A549 (cell line): ENCODE measurements around the gene ATG5. TPM values are rescaled to one million over a fixed set of nuclear protein-coding genes. Genes with fewer than 3 reads are reported as not detected.
A peak's percentile ranks its signal among the peaks of the same experiment; 100 is the strongest.

Experiments
- ATAC-seq, 2 experiments: fragments of 200-7000 bp in 1 of 2; fragments of >200 bp in 1 of 2; cut with Nextera tagmentation in 1 of 2; cut with Tn5 transposase in 1 of 2; 3 replicates each; pipeline versions ENCODE4 v1.8.0 to v1.9.1; 2018 to 2020; ENCODE audit warnings: mild to moderate bottlenecking in 1 of 2, moderate library complexity in 1 of 2
- CTCF ChIA-PET: fragments of 300-600 bp; sonication (Branson Sonifier 250); formaldehyde crosslinking; extraction: SDS; loops from one replicate; lab custom pipeline; 2021; ENCODE audit warnings: antibody characterized with exemption, inconsistent platforms; lab: Yijun Ruan, JAX
- POLR2A ChIA-PET: fragments of 350-600 bp; formaldehyde crosslinking; extraction: SDS; loops from one replicate; lab custom pipeline; 2021; ENCODE audit warnings: antibody characterized with exemption, inconsistent platforms; lab: Yijun Ruan, JAX
- DNase-seq, 2 experiments: peaks; one replicate each; pipeline versions ENCODE4 v3.0.0 to v3.0.0-alpha.2; 2011 to 2016; ENCODE audit warnings: low read depth in 1 of 2, low spot score in 1 of 2
- FAIRE-seq: peaks from 2 replicates; lab custom pipeline; 2011; peaks lifted over from hg19 to GRCh38; lab: Jason Lieb, UNC
- H3K27ac ChIP-seq, 2 experiments: fragments of >200 bp; sonication (Bioruptor Twin); formaldehyde crosslinking; 3 replicates each; pipeline ENCODE4 v1.5.1; 2016 to 2017
- H3K4me1 ChIP-seq: fragments of >200 bp; sonication (Bioruptor Twin); formaldehyde crosslinking; 3 replicates; pipeline ENCODE4 v1.6.1; 2016
- H3K4me2 ChIP-seq: fragments of >200 bp; sonication (Bioruptor Twin); formaldehyde crosslinking; 3 replicates; pipeline ENCODE4 v1.6.1; 2016
- H3K4me3 ChIP-seq: fragments of >200 bp; sonication (Bioruptor Twin); formaldehyde crosslinking; 3 replicates; pipeline ENCODE4 v1.5.1; 2016
- H3K9me3 ChIP-seq: fragments of >200 bp; sonication (Bioruptor Twin); formaldehyde crosslinking; 3 replicates; pipeline ENCODE4 v1.6.1; 2016
- ATOH8 ChIP-seq: fragments of 250-450 bp; sonication (Bioruptor Pico); IDR thresholded peaks from 2 replicates; pipeline ENCODE4 v1.5.0; 2020; ENCODE audit warnings: low read depth, mild to moderate bottlenecking, moderate library complexity
- CBX2 ChIP-seq: fragments of 200-600 bp; sonication (generic); IDR thresholded peaks from 2 replicates; pipeline ENCODE4 v1.6.1; 2016; ENCODE audit warnings: low read depth, mild to moderate bottlenecking, borderline replicate concordance
- CBX8 ChIP-seq: fragments of 200-600 bp; sonication (generic); IDR thresholded peaks from 2 replicates; pipeline ENCODE4 v1.6.1; 2016
- CEBPB ChIP-seq, 2 experiments: fragments of >200 bp in 1 of 2; sonication (Bioruptor Twin) in 1 of 2; formaldehyde crosslinking in 1 of 2; IDR thresholded peaks; 2 replicates each; pipeline ENCODE4 v1.6.1; 2012 to 2016
- CHD4 ChIP-seq: fragments of 200-600 bp; sonication (generic); IDR thresholded peaks from 2 replicates; pipeline ENCODE4 v1.6.1; 2016; ENCODE audit warnings: antibody characterized with exemption, mild to moderate bottlenecking, borderline replicate concordance
- EP300 ChIP-seq, 2 experiments: fragments of >200 bp; sonication (Bioruptor Twin); formaldehyde crosslinking; IDR thresholded peaks; 2 replicates in 1 of 2; 3 replicates in 1 of 2; pipeline ENCODE4 v1.6.1; 2016 to 2017
- ESRRA ChIP-seq: fragments of 150-350 bp; IDR thresholded peaks from 2 replicates; pipeline ENCODE4 v1.6.1; 2014; ENCODE audit warnings: mild to moderate bottlenecking, low read length, borderline replicate concordance
- FOSB ChIP-seq: fragments of 250-450 bp; sonication (Bioruptor Pico); IDR thresholded peaks from 2 replicates; pipeline ENCODE4 v1.5.0; 2020; ENCODE audit warnings: mild to moderate bottlenecking, moderate library complexity
- GATA3 ChIP-seq: IDR thresholded peaks from 2 replicates; pipeline ENCODE4 v1.6.1; 2012; ENCODE audit warnings: borderline replicate concordance
- HDAC2 ChIP-seq: fragments of 200-600 bp; sonication (generic); IDR thresholded peaks from 2 replicates; pipeline ENCODE4 v1.6.1; 2016
- HOXB13 ChIP-seq: fragments of 250-450 bp; sonication (Bioruptor Pico); IDR thresholded peaks from 2 replicates; pipeline ENCODE4 v1.5.0; 2020; ENCODE audit warnings: low read depth, mild to moderate bottlenecking, moderate library complexity
- JUNB ChIP-seq: fragments of >200 bp; sonication (Bioruptor Twin); formaldehyde crosslinking; IDR thresholded peaks from 2 replicates; pipeline ENCODE4 v1.6.1; 2016
- KDM1A ChIP-seq: fragments of 200-600 bp; sonication (generic); IDR thresholded peaks from 2 replicates; pipeline ENCODE4 v1.6.1; 2016; ENCODE audit warnings: low read depth, mild to moderate bottlenecking
- MYC ChIP-seq: IDR thresholded peaks from 2 replicates; pipeline ENCODE4 v1.6.1; 2012; ENCODE audit warnings: mild to moderate bottlenecking, inconsistent platforms, low read length, improper control_type of control experiment, borderline replicate concordance
- NFE2L2 ChIP-seq: fragments of 150-350 bp; conservative IDR thresholded peaks from 2 replicates; pipeline ENCODE4 v1.6.1; 2014; ENCODE audit warnings: low read length
- NPAS2 ChIP-seq: fragments of 250-450 bp; sonication (Bioruptor Pico); IDR thresholded peaks from 2 replicates; pipeline ENCODE4 v1.8.0; 2022; ENCODE audit warnings: mild to moderate bottlenecking, moderate library complexity, borderline replicate concordance
- RARB ChIP-seq: fragments of 250-450 bp; sonication (Bioruptor Pico); IDR thresholded peaks from 2 replicates; pipeline ENCODE4 v1.8.0; 2021; ENCODE audit warnings: mild to moderate bottlenecking, moderate library complexity
- RCOR1 ChIP-seq: fragments of 150-350 bp; IDR thresholded peaks from 2 replicates; pipeline ENCODE4 v1.6.1; 2014; ENCODE audit warnings: antibody characterized with exemption, low read length, low read depth
- REST ChIP-seq: fragments of 200-600 bp; sonication (generic); IDR thresholded peaks from 2 replicates; pipeline ENCODE4 v1.6.1; 2016; ENCODE audit warnings: antibody characterized with exemption, mild to moderate bottlenecking, moderate library complexity
- SREBF2 ChIP-seq: fragments of 450-650 bp; IDR thresholded peaks from 2 replicates; pipeline ENCODE4 v1.6.1; 2014; ENCODE audit warnings: mild to moderate bottlenecking, moderate library complexity
- TFCP2L1 ChIP-seq: fragments of 250-450 bp; sonication (Bioruptor Pico); IDR thresholded peaks from 2 replicates; pipeline ENCODE4 v1.5.0; 2021; ENCODE audit warnings: mild to moderate bottlenecking
- ZFP36 ChIP-seq: fragments of 450-650 bp; IDR thresholded peaks from 2 replicates; pipeline ENCODE4 v1.6.1; 2014; ENCODE audit warnings: borderline replicate concordance; ENCODE audit not compliant: partially characterized antibody
- WGBS: methylation state at CpG from one replicate; pipeline ENCODE4 v1.1.6; 2017; ENCODE audit errors: missing lambda C conversion rate; 5-methylcytosine and 5-hydroxymethylcytosine counted together
- polyA plus RNA-seq, 4 experiments: library from polyadenylated mRNA; depleted of rRNA in 3 of 4; stranded (reverse); fragments of >200 nt; fragmentation: RNase III in 1 of 4; extraction: RNeasy Plus Mini Kit Qiagen cat#74134 plus additional on column Dnase treatment in 1 of 4; gene quantifications; 2 replicates in 3 of 4; 3 replicates in 1 of 4; pipeline ENCODE4 v1.2.3, GENCODE V29; 2011 to 2017
- TF ChIP-seq, protein P1 (sequence below): fragments of 150-350 bp; IDR thresholded peaks from 2 replicates; pipeline ENCODE4 v1.6.1; 2014; ENCODE audit warnings: low read depth, mild to moderate bottlenecking, low read length
- TF ChIP-seq, protein P2 (sequence below): fragments of >200 bp; sonication (Bioruptor Twin); formaldehyde crosslinking; IDR thresholded peaks from 3 replicates; pipeline ENCODE4 v1.5.1; 2016
- TF ChIP-seq, protein P3 (sequence below): IDR thresholded peaks from 2 replicates; pipeline ENCODE4 v1.6.1; 2012; ENCODE audit warnings: low read depth, borderline replicate concordance
- TF ChIP-seq, protein P4 (sequence below): fragments of >200 bp; sonication (Bioruptor Twin); formaldehyde crosslinking; IDR thresholded peaks from 2 replicates; pipeline ENCODE4 v1.6.1; 2016

Gene ATG5
- polyA plus RNA-seq, 2 of the 4 experiments (the other 2 are of a cell fraction) = 26.6 to 53.5 TPM

DNA sequence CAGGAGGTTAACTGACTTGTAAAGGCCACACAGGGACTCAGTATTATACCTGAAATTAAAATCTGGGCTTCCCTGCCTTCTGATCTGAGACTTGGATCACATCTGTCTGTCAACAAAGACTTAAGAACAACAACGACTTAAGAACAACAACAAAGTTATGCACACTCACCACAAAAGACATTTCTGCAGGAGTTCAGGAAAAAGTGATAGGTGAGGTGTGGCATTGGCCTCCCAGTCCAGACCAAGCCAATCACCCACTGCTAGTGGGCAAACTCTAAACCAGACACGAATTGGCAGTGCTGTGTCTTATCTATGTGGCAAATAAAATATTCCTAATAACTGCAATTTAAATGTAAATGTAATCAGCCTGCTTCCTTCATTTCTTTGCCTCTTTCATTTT lies 178.1 kb downstream of the ATG5 start:
- 37% methylated on average over 1 of the region's 2 CpGs for WGBS
- FAIRE-seq = no peak
- ChIA-PET CTCF (interaction anchor here (1.1 kb wide), 1 partner anchor 13 kb away, joined by 3 read pairs; no protein-coding TSS in a partner anchor), POLR2A (no interaction called here)
- no peak overlapping the region for H3K4me2 ChIP-seq
- H3K4me3 ChIP-seq = no peak overlapping the region
- TF ChIP-seq REST (no peak), SREBF2 (no peak), EP300 (IDR thresholded peaks at IDR 0.05) (no peak), ZFP36 (no peak), JUNB (no peak), NPAS2 (CRISPR knock-in tag) (no peak), GATA3 (no peak), CEBPB (IDR thresholded peaks at IDR 0.05) (no peak), ATOH8 (no peak), CHD4 (no peak), RARB (CRISPR knock-in tag) (no peak), TFCP2L1 (CRISPR knock-in tag) (no peak)
- TF ChIP-seq, protein P1, sequence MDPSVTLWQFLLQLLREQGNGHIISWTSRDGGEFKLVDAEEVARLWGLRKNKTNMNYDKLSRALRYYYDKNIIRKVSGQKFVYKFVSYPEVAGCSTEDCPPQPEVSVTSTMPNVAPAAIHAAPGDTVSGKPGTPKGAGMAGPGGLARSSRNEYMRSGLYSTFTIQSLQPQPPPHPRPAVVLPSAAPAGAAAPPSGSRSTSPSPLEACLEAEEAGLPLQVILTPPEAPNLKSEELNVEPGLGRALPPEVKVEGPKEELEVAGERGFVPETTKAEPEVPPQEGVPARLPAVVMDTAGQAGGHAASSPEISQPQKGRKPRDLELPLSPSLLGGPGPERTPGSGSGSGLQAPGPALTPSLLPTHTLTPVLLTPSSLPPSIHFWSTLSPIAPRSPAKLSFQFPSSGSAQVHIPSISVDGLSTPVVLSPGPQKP = no peak
- TF ChIP-seq, protein P2, sequence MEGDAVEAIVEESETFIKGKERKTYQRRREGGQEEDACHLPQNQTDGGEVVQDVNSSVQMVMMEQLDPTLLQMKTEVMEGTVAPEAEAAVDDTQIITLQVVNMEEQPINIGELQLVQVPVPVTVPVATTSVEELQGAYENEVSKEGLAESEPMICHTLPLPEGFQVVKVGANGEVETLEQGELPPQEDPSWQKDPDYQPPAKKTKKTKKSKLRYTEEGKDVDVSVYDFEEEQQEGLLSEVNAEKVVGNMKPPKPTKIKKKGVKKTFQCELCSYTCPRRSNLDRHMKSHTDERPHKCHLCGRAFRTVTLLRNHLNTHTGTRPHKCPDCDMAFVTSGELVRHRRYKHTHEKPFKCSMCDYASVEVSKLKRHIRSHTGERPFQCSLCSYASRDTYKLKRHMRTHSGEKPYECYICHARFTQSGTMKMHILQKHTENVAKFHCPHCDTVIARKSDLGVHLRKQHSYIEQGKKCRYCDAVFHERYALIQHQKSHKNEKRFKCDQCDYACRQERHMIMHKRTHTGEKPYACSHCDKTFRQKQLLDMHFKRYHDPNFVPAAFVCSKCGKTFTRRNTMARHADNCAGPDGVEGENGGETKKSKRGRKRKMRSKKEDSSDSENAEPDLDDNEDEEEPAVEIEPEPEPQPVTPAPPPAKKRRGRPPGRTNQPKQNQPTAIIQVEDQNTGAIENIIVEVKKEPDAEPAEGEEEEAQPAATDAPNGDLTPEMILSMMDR = no peak
- H3K9me3 ChIP-seq = no peaks in the 10 kb centered on the region
- DNase-seq = no peak
- no peak for ATAC-seq
- peaks cover 5% of the 10 kb centered on the region; the same call in 1 of the 3 replicates for H3K4me1 ChIP-seq
- H3K27ac ChIP-seq = no peak overlapping the region

GRCh38 chr6:106146852-106147351 lies 178.7 kb downstream of the ATG5 start:
- H3K4me1 ChIP-seq = peaks cover 5% of the 10 kb centered on the region; the same call in 1 of the 3 replicates
- FAIRE-seq = no peak
- H3K9me3 ChIP-seq = no peaks in the 10 kb centered on the region
- ATAC-seq = no peak
- no peak overlapping the region for H3K4me2 ChIP-seq
- no peak for DNase-seq
- no peak overlapping the region for H3K4me3 ChIP-seq
- ChIA-PET CTCF (interaction anchor here (1.0 to 1.1 kb wide), 2 partner anchors 10 to 13 kb away, joined by 3 read pairs; no protein-coding TSS in a partner anchor), POLR2A (no interaction called here)
- WGBS = 93% methylated on average over 1 of the region's 2 CpGs
- peak overlapping the region in 1 of 2 experiments; percentile 35; a peak in 1 of 6 replicates for H3K27ac ChIP-seq
- TF ChIP-seq REST = no peak
- TF ChIP-seq HOXB13 (CRISPR knock-in tag) = no peak
- TF ChIP-seq ESRRA = no peak
- TF ChIP-seq, protein P3, sequence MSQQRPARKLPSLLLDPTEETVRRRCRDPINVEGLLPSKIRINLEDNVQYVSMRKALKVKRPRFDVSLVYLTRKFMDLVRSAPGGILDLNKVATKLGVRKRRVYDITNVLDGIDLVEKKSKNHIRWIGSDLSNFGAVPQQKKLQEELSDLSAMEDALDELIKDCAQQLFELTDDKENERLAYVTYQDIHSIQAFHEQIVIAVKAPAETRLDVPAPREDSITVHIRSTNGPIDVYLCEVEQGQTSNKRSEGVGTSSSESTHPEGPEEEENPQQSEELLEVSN = no peak
- no peak for TF ChIP-seq RCOR1
- no peak for TF ChIP-seq CBX8
- TF ChIP-seq KDM1A = no peak
- no peak for TF ChIP-seq HDAC2
- TF ChIP-seq NFE2L2 = no peak
- TF ChIP-seq, protein P4, sequence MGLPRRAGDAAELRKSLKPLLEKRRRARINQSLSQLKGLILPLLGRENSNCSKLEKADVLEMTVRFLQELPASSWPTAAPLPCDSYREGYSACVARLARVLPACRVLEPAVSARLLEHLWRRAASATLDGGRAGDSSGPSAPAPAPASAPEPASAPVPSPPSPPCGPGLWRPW = no peak
- TF ChIP-seq CHD4 = no peak
- no peak for TF ChIP-seq FOSB (CRISPR knock-in tag)
- TF ChIP-seq MYC = no peak
- no peak for TF ChIP-seq CBX2
